Measurements from ENCODE around the gene CASK.

- TF ChIP-seq, protein P1, sequence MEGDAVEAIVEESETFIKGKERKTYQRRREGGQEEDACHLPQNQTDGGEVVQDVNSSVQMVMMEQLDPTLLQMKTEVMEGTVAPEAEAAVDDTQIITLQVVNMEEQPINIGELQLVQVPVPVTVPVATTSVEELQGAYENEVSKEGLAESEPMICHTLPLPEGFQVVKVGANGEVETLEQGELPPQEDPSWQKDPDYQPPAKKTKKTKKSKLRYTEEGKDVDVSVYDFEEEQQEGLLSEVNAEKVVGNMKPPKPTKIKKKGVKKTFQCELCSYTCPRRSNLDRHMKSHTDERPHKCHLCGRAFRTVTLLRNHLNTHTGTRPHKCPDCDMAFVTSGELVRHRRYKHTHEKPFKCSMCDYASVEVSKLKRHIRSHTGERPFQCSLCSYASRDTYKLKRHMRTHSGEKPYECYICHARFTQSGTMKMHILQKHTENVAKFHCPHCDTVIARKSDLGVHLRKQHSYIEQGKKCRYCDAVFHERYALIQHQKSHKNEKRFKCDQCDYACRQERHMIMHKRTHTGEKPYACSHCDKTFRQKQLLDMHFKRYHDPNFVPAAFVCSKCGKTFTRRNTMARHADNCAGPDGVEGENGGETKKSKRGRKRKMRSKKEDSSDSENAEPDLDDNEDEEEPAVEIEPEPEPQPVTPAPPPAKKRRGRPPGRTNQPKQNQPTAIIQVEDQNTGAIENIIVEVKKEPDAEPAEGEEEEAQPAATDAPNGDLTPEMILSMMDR (conservative IDR thresholded peaks at IDR 0.05) = no peak
- no peak for TF ChIP-seq EZH2 (IDR thresholded peaks at IDR 0.05; ENCODE audit: low read depth)
These were observed 316.0 kb downstream of the CASK start for GRCh38 chrX:41607264-41607832.

Data from PC-9 (cell line).